LNCaP clone FGC (cell line): ENCODE measurements around the gene CREB3L1.

Experiments used
- DNase-seq: peaks from one replicate; pipeline ENCODE4 v3.0.0-alpha.2; 2011; ENCODE audit warnings: low read depth
- H3K4me3 ChIP-seq: 2 replicates; pipeline ENCODE4 v1.5.1; 2011; ENCODE audit warnings: mild to moderate bottlenecking, low read depth, low read length, control low read depth
- TF ChIP-seq, protein P1 (sequence below): IDR thresholded peaks from 2 replicates; pipeline ENCODE4 v1.5.1; 2012; ENCODE audit warnings: mild to moderate bottlenecking; ENCODE audit not compliant: control insufficient read depth, insufficient read depth; ENCODE audit errors: extremely low read depth

The CREB3L1 gene

DNA sequence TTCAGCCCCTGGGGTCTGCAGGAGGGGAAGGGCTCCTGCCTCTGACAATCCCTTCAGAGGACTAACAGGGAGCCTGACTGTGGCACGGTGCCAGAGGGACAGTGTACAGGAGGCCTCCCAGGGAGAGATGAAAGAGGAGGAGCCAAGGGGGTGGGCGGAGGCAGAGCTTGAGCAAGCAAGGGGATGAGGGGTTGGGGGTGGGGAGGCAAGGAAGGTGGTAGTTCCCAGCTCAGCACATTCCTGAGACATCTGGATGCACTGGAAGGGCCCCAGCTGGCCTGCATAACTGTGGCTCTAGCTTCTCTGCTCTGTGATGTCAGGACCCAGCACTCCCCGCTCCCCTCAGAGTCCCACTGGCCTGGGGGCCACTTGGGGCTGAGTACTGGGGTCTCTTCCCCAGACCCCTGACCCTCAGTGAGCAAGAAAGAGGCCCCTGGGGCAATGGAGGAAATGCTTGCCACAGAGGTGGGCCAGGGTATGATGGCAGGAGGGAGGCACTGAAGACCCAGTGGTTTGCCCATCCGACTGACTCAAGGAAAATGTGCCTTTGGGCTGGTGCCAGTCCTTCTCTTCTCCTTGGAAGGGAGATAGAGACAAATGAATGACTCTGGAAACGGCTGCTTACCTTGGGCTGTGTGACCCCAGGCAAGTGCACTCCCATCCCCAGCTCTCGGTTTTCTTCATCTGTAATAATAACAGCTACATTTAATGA is 13.3 kb downstream of the CREB3L1 start:
- TF ChIP-seq, protein P1, sequence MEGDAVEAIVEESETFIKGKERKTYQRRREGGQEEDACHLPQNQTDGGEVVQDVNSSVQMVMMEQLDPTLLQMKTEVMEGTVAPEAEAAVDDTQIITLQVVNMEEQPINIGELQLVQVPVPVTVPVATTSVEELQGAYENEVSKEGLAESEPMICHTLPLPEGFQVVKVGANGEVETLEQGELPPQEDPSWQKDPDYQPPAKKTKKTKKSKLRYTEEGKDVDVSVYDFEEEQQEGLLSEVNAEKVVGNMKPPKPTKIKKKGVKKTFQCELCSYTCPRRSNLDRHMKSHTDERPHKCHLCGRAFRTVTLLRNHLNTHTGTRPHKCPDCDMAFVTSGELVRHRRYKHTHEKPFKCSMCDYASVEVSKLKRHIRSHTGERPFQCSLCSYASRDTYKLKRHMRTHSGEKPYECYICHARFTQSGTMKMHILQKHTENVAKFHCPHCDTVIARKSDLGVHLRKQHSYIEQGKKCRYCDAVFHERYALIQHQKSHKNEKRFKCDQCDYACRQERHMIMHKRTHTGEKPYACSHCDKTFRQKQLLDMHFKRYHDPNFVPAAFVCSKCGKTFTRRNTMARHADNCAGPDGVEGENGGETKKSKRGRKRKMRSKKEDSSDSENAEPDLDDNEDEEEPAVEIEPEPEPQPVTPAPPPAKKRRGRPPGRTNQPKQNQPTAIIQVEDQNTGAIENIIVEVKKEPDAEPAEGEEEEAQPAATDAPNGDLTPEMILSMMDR, result no peak
- no peak for DNase-seq

DNA sequence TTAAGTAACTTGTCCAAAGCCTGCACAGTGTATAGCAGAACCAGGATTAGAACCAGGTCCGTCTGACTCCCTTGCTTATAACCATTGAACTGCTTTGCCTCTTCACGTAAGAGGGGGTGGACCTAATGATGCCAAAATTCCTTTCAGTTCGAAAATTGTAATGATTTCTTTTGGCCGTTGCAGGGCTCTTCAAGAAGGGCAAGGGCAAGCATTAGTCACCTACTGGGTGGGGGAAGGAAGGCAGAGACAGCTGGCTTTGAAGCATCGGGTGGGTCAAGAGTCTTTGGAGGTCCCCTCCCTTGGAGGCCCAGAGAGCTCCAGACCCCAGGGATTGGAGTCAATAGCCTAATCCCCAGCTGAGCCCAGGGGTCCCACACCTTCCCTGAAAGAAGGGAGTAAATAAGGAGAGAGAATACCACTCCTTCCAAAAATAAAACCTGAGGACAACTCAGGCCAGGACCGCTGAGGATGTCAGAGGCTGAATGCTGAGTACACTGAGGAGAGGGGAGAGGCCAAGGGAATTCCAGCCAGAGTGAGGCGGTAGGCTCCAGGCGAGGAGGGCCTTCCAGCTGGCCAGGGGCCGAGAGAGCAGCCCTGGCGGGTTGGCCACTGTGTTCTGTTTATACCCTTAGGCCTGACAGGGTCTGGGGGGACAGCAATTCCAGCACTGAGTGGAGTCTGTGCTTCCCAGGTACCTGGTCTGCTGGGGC is 14.1 kb downstream of the CREB3L1 start:
- TF ChIP-seq, protein P1, result no peak
- no peak for DNase-seq
- H3K4me3 ChIP-seq, result no peak overlapping the region

More for the DNA sequence above, 13.3 kb downstream of the CREB3L1 start:
- no peak overlapping the region for H3K4me3 ChIP-seq

- TF ChIP-seq, protein P1, result no peak
- H3K4me3 ChIP-seq, result no peak overlapping the region
- no peak for DNase-seq
Measured at GRCh38 chr11:46293066-46293465, 15.6 kb downstream of the CREB3L1 start.

- TF ChIP-seq, protein P1, result no peak
- DNase-seq, result no peak
- no peak overlapping the region for H3K4me3 ChIP-seq
Measured at GRCh38 chr11:46293641-46294103, 16.2 kb downstream of the CREB3L1 start.

DNA sequence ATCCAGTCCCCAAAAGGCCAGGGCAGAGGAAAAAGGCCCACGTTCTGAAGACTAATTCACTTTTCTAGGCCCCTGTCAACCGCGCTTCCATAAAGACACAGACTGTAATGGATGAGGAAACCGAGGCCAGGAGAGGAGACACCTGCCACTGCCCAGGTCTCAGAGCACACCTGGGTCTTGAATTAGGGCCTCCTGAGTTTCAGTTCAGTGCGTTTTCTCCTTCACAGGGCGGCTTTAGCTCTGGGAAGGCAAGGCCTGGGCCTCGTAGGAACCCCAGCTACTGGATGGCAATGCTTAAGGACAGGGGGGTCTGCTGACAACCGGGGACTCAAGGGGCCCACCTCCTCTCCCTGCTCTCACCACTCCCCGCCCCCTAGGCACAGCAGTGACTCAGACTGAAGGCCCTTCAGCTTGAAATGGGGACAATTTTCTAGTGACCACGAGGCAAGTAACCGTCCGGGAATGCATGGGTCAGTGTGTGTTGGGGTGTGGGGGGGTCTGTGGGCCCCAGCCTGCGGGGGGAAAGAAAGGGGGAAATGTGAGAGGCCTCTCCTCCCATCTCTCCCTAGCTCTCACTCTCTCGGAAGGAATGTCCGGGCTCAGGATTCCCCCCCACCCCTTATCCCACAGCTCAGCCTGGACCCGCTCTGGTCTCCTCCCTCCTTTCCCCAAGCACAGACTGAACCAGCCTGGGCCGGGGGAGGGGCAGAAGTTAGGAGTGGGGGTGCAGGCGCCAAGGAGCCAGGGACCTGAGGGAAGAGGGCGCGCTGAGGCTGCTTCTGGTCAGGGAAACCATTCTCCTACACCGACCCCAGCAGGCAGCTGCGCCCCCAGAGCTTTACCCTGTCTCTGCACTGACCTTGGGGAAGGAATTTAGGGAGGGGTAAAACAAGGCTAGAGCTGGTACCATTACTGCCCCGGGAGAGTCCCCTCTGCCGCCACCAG is 17.2 kb downstream of the CREB3L1 start:
- TF ChIP-seq, protein P1, result no peak
- H3K4me3 ChIP-seq, result no peak overlapping the region
- no peak for DNase-seq

- TF ChIP-seq, protein P1, result no peak
- no peak overlapping the region for H3K4me3 ChIP-seq
- no peak for DNase-seq
Measured at GRCh38 chr11:46295312-46296058, 18.0 kb downstream of the CREB3L1 start.
